Mammary epithelial cell (primary cell): ENCODE measurements around the gene ATP6V0A4.

Experiments
- EZH2 ChIP-seq: IDR thresholded peaks from 2 replicates; pipeline ENCODE4 v1.6.1; 2012; ENCODE audit warnings: low read length, inconsistent platforms, borderline replicate concordance
- TF ChIP-seq, protein P1 (sequence below), 2 donors: IDR thresholded peaks in 1 of 2; conservative IDR thresholded peaks in 1 of 2; 2 replicates each; pipeline ENCODE4 v1.5.1; 2011 to 2012; ENCODE audit warnings: inconsistent platforms in 2 of 2, low read length in 2 of 2, mild to moderate bottlenecking in 2 of 2, control low read depth in 1 of 2, low read depth in 1 of 2; ENCODE audit not compliant: insufficient read depth in 1 of 2; ENCODE audit errors: extremely low read depth in 1 of 2

DNA sequence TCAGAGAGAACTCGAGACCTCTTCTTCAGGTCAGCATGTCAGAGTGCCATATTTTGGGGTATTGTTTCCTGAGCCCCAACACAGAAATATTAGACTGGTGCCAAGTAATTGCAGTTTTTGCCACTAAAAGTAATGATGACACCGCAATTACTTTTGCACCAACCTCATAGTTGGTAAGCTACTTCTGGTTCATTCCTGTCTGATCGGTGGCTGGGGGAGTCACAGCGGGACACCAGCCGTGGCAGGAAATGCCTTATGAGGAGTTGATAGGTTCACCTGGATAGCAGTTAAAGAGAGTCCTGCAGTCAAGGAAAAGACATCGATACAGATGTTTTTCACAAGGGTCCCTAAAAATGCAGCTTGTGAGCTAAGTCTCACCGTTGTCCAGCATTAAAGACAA lies 23.9 kb upstream of the ATP6V0A4 start:
- TF ChIP-seq, protein P1, sequence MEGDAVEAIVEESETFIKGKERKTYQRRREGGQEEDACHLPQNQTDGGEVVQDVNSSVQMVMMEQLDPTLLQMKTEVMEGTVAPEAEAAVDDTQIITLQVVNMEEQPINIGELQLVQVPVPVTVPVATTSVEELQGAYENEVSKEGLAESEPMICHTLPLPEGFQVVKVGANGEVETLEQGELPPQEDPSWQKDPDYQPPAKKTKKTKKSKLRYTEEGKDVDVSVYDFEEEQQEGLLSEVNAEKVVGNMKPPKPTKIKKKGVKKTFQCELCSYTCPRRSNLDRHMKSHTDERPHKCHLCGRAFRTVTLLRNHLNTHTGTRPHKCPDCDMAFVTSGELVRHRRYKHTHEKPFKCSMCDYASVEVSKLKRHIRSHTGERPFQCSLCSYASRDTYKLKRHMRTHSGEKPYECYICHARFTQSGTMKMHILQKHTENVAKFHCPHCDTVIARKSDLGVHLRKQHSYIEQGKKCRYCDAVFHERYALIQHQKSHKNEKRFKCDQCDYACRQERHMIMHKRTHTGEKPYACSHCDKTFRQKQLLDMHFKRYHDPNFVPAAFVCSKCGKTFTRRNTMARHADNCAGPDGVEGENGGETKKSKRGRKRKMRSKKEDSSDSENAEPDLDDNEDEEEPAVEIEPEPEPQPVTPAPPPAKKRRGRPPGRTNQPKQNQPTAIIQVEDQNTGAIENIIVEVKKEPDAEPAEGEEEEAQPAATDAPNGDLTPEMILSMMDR (conservative IDR thresholded peaks at IDR 0.05 in 1 of 2, IDR thresholded peaks at IDR 0.05 in 1 of 2; ENCODE audit: extremely low read depth in 1 of 2, insufficient read depth in 1 of 2, low read depth in 1 of 2, low read length in 2 of 2): no peak
- TF ChIP-seq EZH2: no peak
